Heart right ventricle (tissue), 16 donors: ENCODE results near the gene ARHGEF4. TPM values are rescaled to one million over a fixed set of nuclear protein-coding genes. Genes with fewer than 3 reads are reported as not detected.

ENCODE experiments used
- ATAC-seq, 8 donors: fragments of 200-7000 bp; cut with Tn5 transposase; one replicate each; pipeline ENCODE4 v1.9.1; 2020; ENCODE audit warnings: mild to moderate bottlenecking in 8 of 8, moderate library complexity in 8 of 8, moderate number of reproducible peaks in 1 of 8
- DNase-seq, 2 donors: peaks; one replicate each; pipeline ENCODE4 v3.0.0-alpha.2; 2020
- H3K27ac ChIP-seq, 10 donors: fragments of 200-600 bp; sonication (generic) in 2 of 10; one replicate each; pipeline versions ENCODE4 v1.5.0 to v1.8.0; 2020 to 2022; ENCODE audit warnings: mild to moderate bottlenecking in 3 of 10
- H3K27me3 ChIP-seq, 7 donors: fragments of 200-600 bp; one replicate each; pipeline ENCODE4 v1.8.0; 2021 to 2022; ENCODE audit warnings: mild to moderate bottlenecking in 2 of 7
- H3K36me3 ChIP-seq, 9 donors: fragments of 200-600 bp; sonication (generic) in 1 of 9; one replicate each; pipeline versions ENCODE4 v1.5.0 to v1.8.0; 2020 to 2022; ENCODE audit warnings: mild to moderate bottlenecking in 2 of 9
- H3K4me1 ChIP-seq, 9 donors: fragments of 200-600 bp; sonication (generic) in 1 of 9; one replicate each; pipeline versions ENCODE4 v1.5.0 to v1.8.0; 2020 to 2022; ENCODE audit warnings: mild to moderate bottlenecking in 4 of 9
- H3K4me3 ChIP-seq, 10 donors: fragments of 200-600 bp; sonication (generic) in 2 of 10; one replicate each; pipeline versions ENCODE4 v1.5.0 to v1.8.0; 2020 to 2022; ENCODE audit warnings: mild to moderate bottlenecking in 7 of 10, moderate library complexity in 2 of 10
- H3K9me3 ChIP-seq, 11 donors: fragments of 200-600 bp in 10 of 11; sonication (generic) in 2 of 11; one replicate each; pipeline versions ENCODE4 v1.5.0 to v1.8.0; 2013 to 2022; ENCODE audit warnings: mild to moderate bottlenecking in 2 of 11, control low read depth in 1 of 11, moderate library complexity in 1 of 11
- WGBS, 2 donors: extraction: QIAGEN DNeasy Blood & Tissue Kit; methylation state at CpG; one replicate each; pipeline ENCODE4 v1.1.7; 2013; ENCODE audit warnings: inconsistent platforms in 1 of 2; 5-methylcytosine and 5-hydroxymethylcytosine counted together
- intact Hi-C, 10 donors: fragments of 100-400 bp; cut with DNase I; formaldehyde crosslinking; loops; one replicate each; pipeline versions ENCODE4 v1.11.1 to v1.14.2; 2022
- polyA plus RNA-seq, 2 donors: library from polyadenylated mRNA; stranded (reverse); fragments of 200-250 nt; gene quantifications; one replicate each; pipeline ENCODE4 v1.2.3, GENCODE V29; 2013
- total RNA-seq, 10 donors: library from RNA; stranded (reverse); fragmentation: NEBNext Ultra II Directional in 3 of 10; extraction: Animal tissue kit (Norgen Biotek cat#: 25700) in 3 of 10; gene quantifications; one replicate each; pipeline versions ENCODE4 v1.2.1 to v1.2.4, GENCODE V29; 2021 to 2023
- TF ChIP-seq, protein P1 (sequence below), 9 donors: fragments of 200-600 bp; sonication (generic) in 2 of 9; IDR thresholded peaks; one replicate each; pipeline versions ENCODE4 v1.5.0 to v1.8.0; 2021 to 2022; ENCODE audit warnings: antibody characterized with exemption in 9 of 9, mild to moderate bottlenecking in 5 of 9, moderate library complexity in 1 of 9
- donor health status: Arrhythmogenic right ventricular cardiomyopathy.
- donor health status: ischemic (EF 13 %, LVEDD 7.1; RV severe dilation, severe dysfunction).
- donor health status: healthy with polysubstance abuse.
- donor health status: DM: no; HTN: yes; CAD: no.
- donor health status: DM: no; HTN: no; CAD: no.
- donor health status: ischemic (EF 25% LVEDD 6.9; RV normal size, moderate dysfunction).
- donor health status: ischemic (EF 25% LVEDD 5.7; RV mildly dilated, moderate dysfunction).
- donor health status: healthy.
- donor health status: DM: yes; HTN: yes; CAD: no.
- donor health status: Ischemic cardiomyopathy.
- donor health status: ischemic (EF 35%, LVEDD 5.7; RV mildly dilated, moderate dysfunction).
- donor health status: nonischemic (EF 11% LVEDD 7.7; RV severe dilation, severe dysfunction).
- donor health status: DM: yes; HTN: yes; CAD: no.
- donor health status: PGD.
- donor health status: ischemic (EF 29% LVEDD 5.4; RV normal size, mild dysfunction).
- donor health status: nonischemic (EF 23%, LVEDD 6.1; RV moderate dilation, normal function).

Gene ARHGEF4
- total and polyA plus RNA-seq, 12 donors, result 0.67 to 6.5 (median 3.4) TPM

DNA sequence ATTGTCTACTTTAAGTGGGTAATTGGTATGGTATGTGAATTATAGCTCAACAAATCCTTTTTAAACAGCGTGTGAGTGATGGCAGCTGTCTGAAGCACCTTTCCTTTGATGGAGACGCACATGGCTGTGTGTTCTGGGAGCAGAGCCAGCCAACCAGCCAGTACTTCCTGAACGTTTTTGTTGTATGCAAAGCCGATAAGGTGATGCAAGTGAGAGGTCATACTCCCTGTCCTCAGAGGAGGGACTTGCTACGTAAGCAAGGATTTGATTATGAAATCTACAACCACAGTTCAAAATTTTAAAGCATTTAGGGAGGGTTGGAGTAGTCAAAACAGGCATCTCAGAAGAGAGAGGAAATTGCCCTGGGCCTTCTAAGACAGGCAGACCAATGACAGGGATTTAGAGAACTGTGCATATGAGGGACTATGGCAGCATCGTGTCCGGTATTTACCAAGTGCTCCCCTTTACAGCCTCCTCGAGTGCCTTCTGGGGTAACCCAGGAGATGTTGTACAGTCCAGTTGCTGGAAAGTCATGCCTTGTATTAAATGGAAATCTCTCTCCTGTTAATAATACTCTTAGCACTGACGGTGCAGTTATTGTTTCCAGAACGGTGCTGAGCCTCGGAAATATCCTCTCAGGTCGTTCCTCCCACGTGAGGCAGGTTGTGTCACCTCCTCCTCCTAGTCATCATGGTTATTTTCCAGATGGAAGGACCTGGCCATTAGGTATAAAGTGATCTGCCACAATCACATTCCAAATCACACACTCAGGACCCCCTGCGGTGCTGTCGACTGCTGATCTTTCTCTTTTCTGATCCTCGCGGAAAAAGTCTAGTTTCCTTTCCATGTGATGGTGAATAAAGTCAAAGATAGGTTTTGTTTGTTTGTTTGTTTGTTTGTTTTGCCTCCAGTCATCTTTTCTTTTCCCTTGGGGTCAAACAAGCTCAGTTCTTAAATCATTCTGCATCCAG lies 28.4 kb downstream of the ARHGEF4 start:
- TF ChIP-seq, protein P1, sequence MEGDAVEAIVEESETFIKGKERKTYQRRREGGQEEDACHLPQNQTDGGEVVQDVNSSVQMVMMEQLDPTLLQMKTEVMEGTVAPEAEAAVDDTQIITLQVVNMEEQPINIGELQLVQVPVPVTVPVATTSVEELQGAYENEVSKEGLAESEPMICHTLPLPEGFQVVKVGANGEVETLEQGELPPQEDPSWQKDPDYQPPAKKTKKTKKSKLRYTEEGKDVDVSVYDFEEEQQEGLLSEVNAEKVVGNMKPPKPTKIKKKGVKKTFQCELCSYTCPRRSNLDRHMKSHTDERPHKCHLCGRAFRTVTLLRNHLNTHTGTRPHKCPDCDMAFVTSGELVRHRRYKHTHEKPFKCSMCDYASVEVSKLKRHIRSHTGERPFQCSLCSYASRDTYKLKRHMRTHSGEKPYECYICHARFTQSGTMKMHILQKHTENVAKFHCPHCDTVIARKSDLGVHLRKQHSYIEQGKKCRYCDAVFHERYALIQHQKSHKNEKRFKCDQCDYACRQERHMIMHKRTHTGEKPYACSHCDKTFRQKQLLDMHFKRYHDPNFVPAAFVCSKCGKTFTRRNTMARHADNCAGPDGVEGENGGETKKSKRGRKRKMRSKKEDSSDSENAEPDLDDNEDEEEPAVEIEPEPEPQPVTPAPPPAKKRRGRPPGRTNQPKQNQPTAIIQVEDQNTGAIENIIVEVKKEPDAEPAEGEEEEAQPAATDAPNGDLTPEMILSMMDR (IDR thresholded peaks at IDR 0.05), result no peak
- Histone ChIP-seq H3K27me3 (peaks cover 0 to 17% (median 6%) of the 10 kb centered on the region in 7 donors), H3K4me3 (no peak overlapping the region), H3K9me3 (no peaks in the 10 kb centered on the region), H3K36me3 (no peaks in the 10 kb centered on the region), H3K4me1 (peaks cover 0 to 4% (median 0%) of the 10 kb centered on the region in 9 donors), H3K27ac (peak overlapping the region in 2 of 10 donors; percentile 10 to 48)
- WGBS, 2 donors, result 50 to 56% methylated on average over 17 of the region's 17 CpGs
- ATAC-seq (peak in 7 of 8 donors; percentile 34 to 99 (median 79)), DNase-seq (peak in 1 of 2 donors; percentile 27)
- intact Hi-C loops, result loop anchor here in 1 of 10 donors (5.0 kb wide), 1 partner anchor 48 kb away; no protein-coding TSS in a partner anchor

GRCh38 chr2:130869441-130870160 lies 32.9 kb downstream of the ARHGEF4 start:
- Histone ChIP-seq H3K4me1 (peaks cover 0 to 4% (median 0%) of the 10 kb centered on the region in 9 donors), H3K27ac (no peak overlapping the region), H3K36me3 (no peaks in the 10 kb centered on the region), H3K9me3 (no peaks in the 10 kb centered on the region), H3K4me3 (no peak overlapping the region), H3K27me3 (peaks cover 0 to 28% (median 7%) of the 10 kb centered on the region in 7 donors)
- TF ChIP-seq, protein P1 (IDR thresholded peaks at IDR 0.05), result no peak
- ATAC-seq (no peak), DNase-seq (no peak)
- intact Hi-C loops, result loop anchor here in 2 of 10 donors (5.0 kb wide), 2 partner anchors 52 to 72 kb away; no protein-coding TSS in a partner anchor
- 69 to 76% methylated on average over 18 of the region's 18 CpGs for WGBS, 2 donors

DNA sequence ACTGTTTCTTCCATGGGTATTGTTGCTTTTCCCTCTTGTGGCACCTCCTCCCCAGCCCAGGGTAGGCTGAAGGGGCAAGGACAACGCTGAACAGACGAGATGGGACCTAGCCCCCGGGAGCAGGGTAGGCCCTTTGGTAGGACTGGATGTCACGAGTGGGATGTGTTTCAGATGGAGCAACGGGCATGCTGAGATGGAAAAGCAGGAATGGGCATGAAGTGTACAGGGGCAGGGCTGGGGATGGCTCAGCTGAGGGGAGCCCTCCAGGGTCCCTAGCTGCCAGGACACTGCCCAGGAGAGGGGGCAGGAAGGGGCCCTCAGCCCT lies 33.4 kb downstream of the ARHGEF4 start:
- ATAC-seq, result peak in 1 of 8 donors; percentile 59
- peaks cover 0 to 33% (median 7%) of the 10 kb centered on the region in 7 donors for H3K27me3 ChIP-seq
- WGBS, 2 donors, result 68 to 82% methylated on average over 5 of the region's 5 CpGs
- peaks cover 0 to under 1% (median 0%) of the 10 kb centered on the region in 9 donors for H3K4me1 ChIP-seq
- no peak overlapping the region for H3K27ac ChIP-seq
- no peak overlapping the region for H3K4me3 ChIP-seq
- no peak for DNase-seq
- TF ChIP-seq, protein P1 (IDR thresholded peaks at IDR 0.05), result no peak
- H3K9me3 ChIP-seq, result no peaks in the 10 kb centered on the region
- intact Hi-C loops, result loop anchor here in 1 of 10 donors (5.0 kb wide), 1 partner anchor 73 kb away; no protein-coding TSS in a partner anchor
- no peaks in the 10 kb centered on the region for H3K36me3 ChIP-seq

- no peak for ATAC-seq
These were observed 34.1 kb downstream of the ARHGEF4 start for GRCh38 chr2:130870779-130871178.

More at GRCh38 chr2:130870779-130871178, 34.1 kb downstream of the ARHGEF4 start:
- H3K36me3 ChIP-seq, result no peaks in the 10 kb centered on the region
- no peak overlapping the region for H3K27ac ChIP-seq
- intact Hi-C loops, result loop anchor here in 1 of 10 donors (5.0 kb wide), 1 partner anchor 73 kb away; no protein-coding TSS in a partner anchor
- 73 to 86% methylated on average over 7 of the region's 7 CpGs for WGBS, 2 donors
- no peaks in the 10 kb centered on the region for H3K9me3 ChIP-seq
- H3K27me3 ChIP-seq, result peaks cover 0 to 40% (median 7%) of the 10 kb centered on the region in 7 donors
- H3K4me3 ChIP-seq, result no peak overlapping the region
- H3K4me1 ChIP-seq, result no peaks in the 10 kb centered on the region
- DNase-seq, result no peak
- TF ChIP-seq, protein P1 (IDR thresholded peaks at IDR 0.05), result no peak
